Osteocyte (in vitro differentiated cells): ENCODE results near the gene EFNA3. TPM values are rescaled to one million over a fixed set of nuclear protein-coding genes. Genes with fewer than 3 reads are reported as not detected.

Source experiments
- DNase-seq: peaks from one replicate; pipeline ENCODE4 v3.0.0; 2021; ENCODE audit warnings: mixed read lengths; ENCODE audit not compliant: unreplicated experiment; ENCODE audit errors: extremely low spot score
- H3K27ac Mint-ChIP-seq: one replicate; pipeline ENCODE4 v1.8.0; 2021; ENCODE audit warnings: mild to moderate bottlenecking, mixed read lengths; ENCODE audit not compliant: unreplicated experiment
- H3K27me3 Mint-ChIP-seq: one replicate; pipeline ENCODE4 v1.8.0; 2021; ENCODE audit warnings: mixed read lengths; ENCODE audit not compliant: unreplicated experiment
- H3K36me3 Mint-ChIP-seq: one replicate; pipeline ENCODE4 v1.8.0; 2021; ENCODE audit warnings: mixed read lengths; ENCODE audit not compliant: unreplicated experiment
- H3K4me1 Mint-ChIP-seq: one replicate; pipeline ENCODE4 v1.8.0; 2021; ENCODE audit warnings: mixed read lengths; ENCODE audit not compliant: unreplicated experiment
- H3K4me3 Mint-ChIP-seq: one replicate; pipeline ENCODE4 v1.8.0; 2021; ENCODE audit warnings: mild to moderate bottlenecking, moderate library complexity, mixed read lengths; ENCODE audit not compliant: unreplicated experiment
- H3K9me3 Mint-ChIP-seq: one replicate; pipeline ENCODE4 v1.8.0; 2021; ENCODE audit warnings: mixed read lengths; ENCODE audit not compliant: unreplicated experiment
- CTCF ChIP-seq: fragments of 200-600 bp; sonication (generic); IDR thresholded peaks from 2 replicates; pipeline ENCODE4 v1.5.0; 2021; ENCODE audit warnings: antibody characterized with exemption, mild to moderate bottlenecking, moderate library complexity
- total RNA-seq: library from RNA; stranded (reverse); gene quantifications from 2 replicates; pipeline ENCODE4 v1.2.1, GENCODE V29; 2021

EFNA3 gene
- total RNA-seq, 1 donor from 2014 or later = 2.9 TPM

- H3K36me3 Mint-ChIP-seq = peaks cover 2% of the 10 kb centered on the region
- no peaks in the 10 kb centered on the region for H3K9me3 Mint-ChIP-seq
- H3K4me3 Mint-ChIP-seq = no peak overlapping the region
- peaks cover 45% of the 10 kb centered on the region for H3K4me1 Mint-ChIP-seq
- TF ChIP-seq CTCF = no peak
- DNase-seq = no peak
- H3K27ac Mint-ChIP-seq = no peak overlapping the region
- H3K27me3 Mint-ChIP-seq = peaks cover 33% of the 10 kb centered on the region
These were observed 3.8 kb downstream of the EFNA3 start for GRCh38 chr1:155082301-155083051.

- peaks cover 2% of the 10 kb centered on the region for H3K36me3 Mint-ChIP-seq
- peaks cover 45% of the 10 kb centered on the region for H3K4me1 Mint-ChIP-seq
- DNase-seq = no peak
- H3K27ac Mint-ChIP-seq = no peak overlapping the region
- H3K4me3 Mint-ChIP-seq = no peak overlapping the region
- peaks cover 33% of the 10 kb centered on the region for H3K27me3 Mint-ChIP-seq
- TF ChIP-seq CTCF = no peak
- no peaks in the 10 kb centered on the region for H3K9me3 Mint-ChIP-seq
These were observed 4.5 kb downstream of the EFNA3 start for GRCh38 chr1:155083052-155083541.

- TF ChIP-seq CTCF = no peak
- Mint-ChIP-seq H3K4me3 (peak overlapping the region; percentile 90), H3K9me3 (no peaks in the 10 kb centered on the region), H3K4me1 (peaks cover 39% of the 10 kb centered on the region), H3K27me3 (peaks cover 33% of the 10 kb centered on the region), H3K27ac (peak overlapping the region; percentile 89), H3K36me3 (peaks cover 2% of the 10 kb centered on the region)
- DNase-seq = no peak
These were observed 5.5 kb downstream of the EFNA3 start for GRCh38 chr1:155083865-155084721.

- H3K27ac Mint-ChIP-seq = peak overlapping the region; percentile 89
- peak; percentile 92 for TF ChIP-seq CTCF
- H3K4me3 Mint-ChIP-seq = peak overlapping the region; percentile 90
- H3K9me3 Mint-ChIP-seq = no peaks in the 10 kb centered on the region
- H3K36me3 Mint-ChIP-seq = no peaks in the 10 kb centered on the region
- peak; percentile 97 for DNase-seq
- peaks cover 31% of the 10 kb centered on the region for H3K4me1 Mint-ChIP-seq
- peaks cover 25% of the 10 kb centered on the region for H3K27me3 Mint-ChIP-seq
These were observed 6.3 kb downstream of the EFNA3 start for GRCh38 chr1:155084722-155085503.
